H9 (cell line): Measurements from ENCODE around the gene SELENOF. TPM values are rescaled to one million over a fixed set of nuclear protein-coding genes. Genes with fewer than 3 reads are reported as not detected.

Experiments used
- DNase-seq: peaks from one replicate; pipeline ENCODE4 v3.0.0-alpha.2; 2017
- H2AFZ ChIP-seq: one replicate; pipeline ENCODE4 v1.6.1; 2013; ENCODE audit warnings: mild to moderate bottlenecking, low read length, control low read depth, moderate library complexity
- H2AK5ac ChIP-seq: 2 replicates; pipeline ENCODE4 v1.6.1; 2013; ENCODE audit warnings: low read length, control low read depth, mixed read lengths; ENCODE audit not compliant: insufficient read length
- H2BK120ac ChIP-seq: one replicate; pipeline ENCODE4 v1.6.1; 2013; ENCODE audit warnings: low read depth, mild to moderate bottlenecking, low read length, control low read depth, inconsistent platforms; ENCODE audit not compliant: poor library complexity, severe bottlenecking
- H2BK12ac ChIP-seq: 2 replicates; pipeline ENCODE4 v1.6.1; 2013; ENCODE audit warnings: low read length, control low read depth, mixed read lengths, low read depth; ENCODE audit not compliant: insufficient read length
- H2BK15ac ChIP-seq: 2 replicates; pipeline ENCODE4 v1.6.1; 2013; ENCODE audit warnings: low read depth, low read length, control low read depth
- H2BK20ac ChIP-seq: one replicate; pipeline ENCODE4 v1.6.1; 2013; ENCODE audit warnings: low read depth, mild to moderate bottlenecking, low read length, control low read depth, inconsistent platforms; ENCODE audit not compliant: poor library complexity, severe bottlenecking
- H2BK5ac ChIP-seq: 2 replicates; pipeline ENCODE4 v1.6.1; 2013; ENCODE audit warnings: low read length, control low read depth, mixed read lengths; ENCODE audit not compliant: insufficient read length
- H3K14ac ChIP-seq: 2 replicates; pipeline ENCODE4 v1.6.1; 2013; ENCODE audit warnings: low read length, control low read depth; ENCODE audit not compliant: insufficient read depth
- H3K18ac ChIP-seq: 2 replicates; pipeline ENCODE4 v1.6.1; 2013; ENCODE audit warnings: low read depth, mild to moderate bottlenecking, mixed read lengths, low read length, control low read depth; ENCODE audit not compliant: insufficient read length
- H3K23ac ChIP-seq: 2 replicates; pipeline ENCODE4 v1.6.1; 2013; ENCODE audit warnings: low read length, control low read depth, mixed read lengths, low read depth; ENCODE audit not compliant: insufficient read length
- H3K23me2 ChIP-seq: 2 replicates; pipeline ENCODE4 v1.6.1; 2013; ENCODE audit warnings: low read depth, mild to moderate bottlenecking, mixed read lengths, low read length, control low read depth; ENCODE audit not compliant: insufficient read length, poor library complexity, severe bottlenecking
- H3K27ac ChIP-seq: 2 replicates; pipeline ENCODE4 v1.5.1; 2013; ENCODE audit warnings: low read length, control low read depth, mixed read lengths, low read depth; ENCODE audit not compliant: insufficient read length
- H3K27me3 ChIP-seq: 2 replicates; pipeline ENCODE4 v1.6.1; 2013; ENCODE audit warnings: low read length, control low read depth, inconsistent platforms; ENCODE audit not compliant: insufficient read depth
- H3K4ac ChIP-seq: 2 replicates; pipeline ENCODE4 v1.6.1; 2013; ENCODE audit warnings: low read depth, mild to moderate bottlenecking, control low read depth, inconsistent platforms, low read length, moderate library complexity
- H3K4me1 ChIP-seq: 2 replicates; pipeline ENCODE4 v1.6.1; 2013; ENCODE audit warnings: low read length, control low read depth, inconsistent platforms; ENCODE audit not compliant: insufficient read depth
- H3K4me2 ChIP-seq: 2 replicates; pipeline ENCODE4 v1.6.1; 2013; ENCODE audit warnings: low read length, control low read depth, mixed read lengths; ENCODE audit not compliant: insufficient read length, insufficient read depth
- H3K56ac ChIP-seq: 2 replicates; pipeline ENCODE4 v1.6.1; 2013; ENCODE audit warnings: low read depth, mild to moderate bottlenecking, mixed read lengths, low read length, control low read depth; ENCODE audit not compliant: insufficient read length
- H3K79me1 ChIP-seq: 2 replicates; pipeline ENCODE4 v1.6.1; 2013; ENCODE audit warnings: low read depth, mild to moderate bottlenecking, moderate library complexity, low read length, control low read depth, inconsistent platforms; ENCODE audit not compliant: insufficient read depth, poor library complexity, severe bottlenecking
- H3K79me2 ChIP-seq: 2 replicates; pipeline ENCODE4 v1.6.1; 2013; ENCODE audit warnings: low read length, control low read depth, inconsistent platforms; ENCODE audit not compliant: insufficient read depth
- H3K9ac ChIP-seq: 2 replicates; pipeline ENCODE4 v1.6.1; 2013; ENCODE audit warnings: low read length, control low read depth, mixed read lengths; ENCODE audit not compliant: insufficient read length; ENCODE audit errors: extremely low read depth
- H3K9me3 ChIP-seq: one replicate; pipeline ENCODE4 v1.6.1; 2013; ENCODE audit warnings: low read depth, low read length, inconsistent platforms; ENCODE audit not compliant: control insufficient read depth
- H3T11ph ChIP-seq: one replicate; pipeline ENCODE4 v1.6.1; 2013; ENCODE audit warnings: mild to moderate bottlenecking, low read length, control low read depth, inconsistent platforms
- H4K20me1 ChIP-seq: one replicate; pipeline ENCODE4 v1.6.1; 2013; ENCODE audit not compliant: control insufficient read depth, insufficient read length, insufficient read depth
- H4K5ac ChIP-seq: 2 replicates; pipeline ENCODE4 v1.6.1; 2013; ENCODE audit warnings: low read depth, mild to moderate bottlenecking, mixed read lengths, low read length, control low read depth; ENCODE audit not compliant: insufficient read length
- H4K8ac ChIP-seq: replicated peaks from 2 replicates; pipeline ENCODE4 v1.6.1; 2013; ENCODE audit warnings: low read length, control low read depth, mixed read lengths, low read depth; ENCODE audit not compliant: insufficient read length
- H4K91ac ChIP-seq: 2 replicates; pipeline ENCODE4 v1.6.1; 2013; ENCODE audit warnings: low read depth, mild to moderate bottlenecking, moderate library complexity, mixed read lengths, low read length, control low read depth; ENCODE audit not compliant: insufficient read length
- H3K27ac Mint-ChIP-seq, 3 experiments: 2 replicates in 2 of 3; 3 replicates in 1 of 3; pipeline ENCODE4 v1.8.0; 2020 to 2021; ENCODE audit warnings: mixed read lengths in 3 of 3, mild to moderate bottlenecking in 1 of 3, moderate library complexity in 1 of 3
- H3K27me3 Mint-ChIP-seq: 2 replicates; pipeline ENCODE4 v1.8.0; 2021; ENCODE audit warnings: low read depth, mild to moderate bottlenecking, moderate library complexity, mixed read lengths
- H3K36me3 Mint-ChIP-seq, 3 experiments: 2 replicates in 2 of 3; 3 replicates in 1 of 3; pipeline ENCODE4 v1.8.0; 2020 to 2021; ENCODE audit warnings: low read depth in 3 of 3, mixed read lengths in 3 of 3; ENCODE audit not compliant: insufficient read depth in 1 of 3
- H3K4me1 Mint-ChIP-seq, 2 experiments: 2 replicates each; pipeline ENCODE4 v1.8.0; 2020; ENCODE audit warnings: mixed read lengths in 2 of 2
- H3K4me3 Mint-ChIP-seq, 2 experiments: 2 replicates in 1 of 2; 3 replicates in 1 of 2; pipeline ENCODE4 v1.8.0; 2020 to 2021; ENCODE audit warnings: mild to moderate bottlenecking in 2 of 2, mixed read lengths in 2 of 2, moderate library complexity in 1 of 2
- H3K9me3 Mint-ChIP-seq, 2 experiments: 2 replicates in 1 of 2; 3 replicates in 1 of 2; pipeline ENCODE4 v1.8.0; 2020; ENCODE audit warnings: mild to moderate bottlenecking in 2 of 2, mixed read lengths in 2 of 2, moderate library complexity in 1 of 2
- WGBS: extraction: QIAGEN DNeasy Blood & Tissue Kit; methylation state at CpG from one replicate; pipeline ENCODE4 v1.1.7; 2013; ENCODE audit warnings: missing lambda C conversion rate, low lambda C conversion rate, mixed read lengths; ENCODE audit not compliant: insufficient read length; ENCODE audit errors: extremely low coverage; 5-methylcytosine and 5-hydroxymethylcytosine counted together
- total RNA-seq: library from RNA; stranded (reverse); gene quantifications from 2 replicates; pipeline ENCODE4 v1.2.1, GENCODE V29; 2021
- TF ChIP-seq, protein P1 (sequence below): fragments of 200-600 bp; sonication (generic); conservative IDR thresholded peaks from 3 replicates; pipeline ENCODE4 v1.8.0; 2021; ENCODE audit warnings: antibody characterized with exemption, mild to moderate bottlenecking

SELENOF gene
- total RNA-seq, 1 experiment from 2014 or later: 143 TPM

DNA sequence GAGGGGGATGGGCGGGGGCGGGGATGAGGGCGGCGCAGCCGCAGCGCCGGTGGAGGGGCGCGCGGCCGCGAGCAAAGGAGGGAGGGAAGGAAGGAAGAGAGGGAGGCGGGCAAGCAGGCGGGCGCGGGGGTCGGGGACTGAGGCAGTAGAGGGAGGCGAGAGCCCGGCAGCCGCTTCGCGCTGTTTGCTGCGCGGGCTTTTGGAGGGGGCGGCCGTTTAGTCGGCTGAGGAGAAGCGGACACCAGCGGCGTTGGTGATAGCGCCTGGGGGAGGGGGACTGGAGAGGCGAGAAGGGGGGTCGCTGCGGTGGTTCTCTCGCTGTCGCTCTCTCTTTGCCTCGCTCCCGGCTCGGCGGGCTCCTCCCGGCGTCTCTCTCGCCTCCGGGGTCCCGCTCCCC is 673 bp upstream of the SELENOF start, which contains the start of gene HS2ST1:
HS2ST1 (plus strand) TSS at position 35 of the 397 bp plus-strand sequence.
- H2AK5ac ChIP-seq: no peak within 1 kb of the TSS
- H2BK120ac ChIP-seq: peak within 1 kb of the TSS; percentile 83
- H2BK15ac ChIP-seq: peak within 1 kb of the TSS; percentile 100; the same call in 1 of the 2 replicates
- H3T11ph ChIP-seq: no peak within 1 kb of the TSS
- H2BK12ac ChIP-seq: peak within 1 kb of the TSS; percentile 83
- peak within 1 kb of the TSS; percentile 97 for H3K14ac ChIP-seq
- peak within 1 kb of the TSS; percentile 98 for H3K9ac ChIP-seq
- H2AFZ ChIP-seq: peak within 1 kb of the TSS; percentile 24
- Mint-ChIP-seq H3K27ac (no peak within 1 kb of the TSS), H3K27me3 (no peaks in the 10 kb centered on the region), H3K36me3 (peaks cover 16 to 21% (median 20%) of the 10 kb centered on the region in 3 experiments), H3K9me3 (no peaks in the 10 kb centered on the region; a peak in 2 of 5 replicates), H3K4me3 (no peak within 1 kb of the TSS), H3K4me1 (peaks cover 16 to 28% of the 10 kb centered on the region in 2 experiments)
- H3K4ac ChIP-seq: peak within 1 kb of the TSS; percentile 12; the same call in 1 of the 2 replicates
- H3K18ac ChIP-seq: peak within 1 kb of the TSS; percentile 99
- H2BK20ac ChIP-seq: no peak within 1 kb of the TSS
- no CpG with 5 or more reads among the region's 45 CpGs for WGBS
- TF ChIP-seq, protein P1, sequence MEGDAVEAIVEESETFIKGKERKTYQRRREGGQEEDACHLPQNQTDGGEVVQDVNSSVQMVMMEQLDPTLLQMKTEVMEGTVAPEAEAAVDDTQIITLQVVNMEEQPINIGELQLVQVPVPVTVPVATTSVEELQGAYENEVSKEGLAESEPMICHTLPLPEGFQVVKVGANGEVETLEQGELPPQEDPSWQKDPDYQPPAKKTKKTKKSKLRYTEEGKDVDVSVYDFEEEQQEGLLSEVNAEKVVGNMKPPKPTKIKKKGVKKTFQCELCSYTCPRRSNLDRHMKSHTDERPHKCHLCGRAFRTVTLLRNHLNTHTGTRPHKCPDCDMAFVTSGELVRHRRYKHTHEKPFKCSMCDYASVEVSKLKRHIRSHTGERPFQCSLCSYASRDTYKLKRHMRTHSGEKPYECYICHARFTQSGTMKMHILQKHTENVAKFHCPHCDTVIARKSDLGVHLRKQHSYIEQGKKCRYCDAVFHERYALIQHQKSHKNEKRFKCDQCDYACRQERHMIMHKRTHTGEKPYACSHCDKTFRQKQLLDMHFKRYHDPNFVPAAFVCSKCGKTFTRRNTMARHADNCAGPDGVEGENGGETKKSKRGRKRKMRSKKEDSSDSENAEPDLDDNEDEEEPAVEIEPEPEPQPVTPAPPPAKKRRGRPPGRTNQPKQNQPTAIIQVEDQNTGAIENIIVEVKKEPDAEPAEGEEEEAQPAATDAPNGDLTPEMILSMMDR: no peak
- H3K79me2 ChIP-seq: peaks cover 40% of the 10 kb centered on the region
- H3K9me3 ChIP-seq: no peaks in the 10 kb centered on the region
- peaks cover 13% of the 10 kb centered on the region for H3K23me2 ChIP-seq
- peak within 1 kb of the TSS; percentile 89 for H2BK5ac ChIP-seq
- peak within 1 kb of the TSS; percentile 58 for H3K23ac ChIP-seq
- peak within 1 kb of the TSS; percentile 73 for H4K8ac ChIP-seq
- H3K56ac ChIP-seq: peak within 1 kb of the TSS; percentile 91
- peak within 1 kb of the TSS; percentile 89 for H4K5ac ChIP-seq
- H3K79me1 ChIP-seq: peaks cover 3% of the 10 kb centered on the region
- no peaks in the 10 kb centered on the region for H3K27me3 ChIP-seq
- peak within 1 kb of the TSS; percentile 81 for H3K27ac ChIP-seq
- DNase-seq: no peak
- no peak within 1 kb of the TSS for H4K91ac ChIP-seq
- H3K4me2 ChIP-seq: peak within 1 kb of the TSS; percentile 93
- H4K20me1 ChIP-seq: no peaks in the 10 kb centered on the region
- no peaks in the 10 kb centered on the region; the same call in 1 of the 2 replicates for H3K4me1 ChIP-seq
